ENCODE results near the gene KCNH8. TPM values are rescaled to one million over a fixed set of nuclear protein-coding genes. Genes with fewer than 3 reads are reported as not detected.
A peak's percentile ranks its signal among the peaks of the same experiment; 100 is the strongest.

The KCNH8 gene
- total RNA-seq, 2 donors from 2014 or later, result 0.75 TPM; not detected in 1

DNA sequence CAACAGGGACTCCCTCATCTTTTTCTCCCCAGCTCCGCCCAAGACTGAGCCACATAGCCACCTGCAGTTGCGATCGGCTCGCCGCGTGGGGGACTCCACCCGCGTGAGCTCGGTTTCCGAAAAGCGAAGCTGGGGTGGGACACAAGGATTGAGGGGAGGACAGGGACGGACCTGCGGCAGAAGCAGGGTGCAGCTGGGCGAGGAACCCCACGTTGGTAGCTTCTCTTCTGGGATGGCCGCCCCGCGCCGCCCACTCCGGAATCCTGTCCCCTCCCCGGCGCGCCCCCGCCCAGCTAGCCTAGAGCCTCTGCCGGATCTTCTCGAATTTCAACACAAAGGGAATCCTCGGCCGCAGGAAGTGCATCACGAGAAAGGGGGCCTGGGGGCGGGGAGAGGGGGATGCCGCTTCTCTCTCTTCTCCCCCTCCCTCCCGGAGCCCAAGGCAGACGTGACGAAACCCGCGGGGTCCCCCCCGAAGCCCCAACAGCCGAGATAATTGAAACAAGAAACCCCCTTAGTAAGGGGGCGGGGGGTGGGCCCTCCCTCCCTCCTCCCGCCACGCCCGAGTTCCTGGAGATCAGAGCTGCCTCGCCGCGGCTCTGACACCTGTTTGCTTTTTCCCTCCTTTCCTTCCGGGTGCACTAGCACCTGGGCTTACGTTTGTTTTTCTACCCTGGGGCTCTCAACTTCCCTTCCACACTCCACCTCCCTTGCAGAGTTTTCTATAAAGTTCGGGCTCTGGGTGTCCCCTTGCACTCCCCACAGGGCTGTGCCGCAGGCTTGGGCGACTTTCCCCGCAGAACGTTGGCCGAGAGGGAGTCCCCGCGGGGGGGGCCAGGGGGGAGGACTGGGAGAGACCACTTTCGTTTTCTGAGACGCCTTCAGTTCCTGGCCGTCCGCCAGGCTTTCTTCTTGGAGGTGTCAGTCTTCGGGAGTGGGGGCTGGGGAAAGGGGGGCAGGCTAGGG, 1.3 kb upstream of the KCNH8 start:
- Mint-ChIP-seq H3K4me1 (peaks cover 17% of the 10 kb centered on the region), H3K36me3 (ENCODE audit: low read depth) (no peaks in the 10 kb centered on the region), H3K4me3 (peak overlapping the region; percentile 89), H3K27me3 (peaks cover 11% of the 10 kb centered on the region), H3K27ac (no peak overlapping the region)
- ATAC-seq, result peak; percentile 78
- peak; percentile 21 to 48 (median 27) for DNase-seq
- no peaks in the 10 kb centered on the region for H3K9me3 ChIP-seq (ENCODE audit: control insufficient read depth, low read length, poor library complexity, severe bottlenecking)

DNA sequence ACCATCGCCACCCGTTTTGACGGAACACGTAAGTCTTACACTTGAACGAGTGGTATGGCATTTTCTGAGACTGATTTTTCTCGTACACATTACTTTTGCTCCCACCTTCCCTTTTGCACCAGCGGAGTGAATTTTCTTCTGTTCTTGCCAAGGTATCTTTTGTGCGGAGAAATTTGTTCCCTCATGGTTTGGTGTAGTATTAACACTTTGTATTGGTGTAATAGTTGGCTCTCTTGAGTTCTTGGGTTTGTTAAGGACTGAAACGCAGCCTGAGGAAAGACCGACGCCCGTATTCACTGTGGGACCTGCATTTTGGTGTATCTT, 420 bp downstream of the KCNH8 start:
- ATAC-seq, result no peak
- H3K4me3 Mint-ChIP-seq, result peak overlapping the region; percentile 89
- peaks cover 17% of the 10 kb centered on the region for H3K4me1 Mint-ChIP-seq
- no peaks in the 10 kb centered on the region for H3K9me3 ChIP-seq (ENCODE audit: control insufficient read depth, low read length, poor library complexity, severe bottlenecking)
- no peaks in the 10 kb centered on the region for H3K36me3 Mint-ChIP-seq (ENCODE audit: low read depth)
- DNase-seq, result no peak
- no peak overlapping the region for H3K27ac Mint-ChIP-seq
- no peaks in the 10 kb centered on the region for H3K27me3 Mint-ChIP-seq

DNA sequence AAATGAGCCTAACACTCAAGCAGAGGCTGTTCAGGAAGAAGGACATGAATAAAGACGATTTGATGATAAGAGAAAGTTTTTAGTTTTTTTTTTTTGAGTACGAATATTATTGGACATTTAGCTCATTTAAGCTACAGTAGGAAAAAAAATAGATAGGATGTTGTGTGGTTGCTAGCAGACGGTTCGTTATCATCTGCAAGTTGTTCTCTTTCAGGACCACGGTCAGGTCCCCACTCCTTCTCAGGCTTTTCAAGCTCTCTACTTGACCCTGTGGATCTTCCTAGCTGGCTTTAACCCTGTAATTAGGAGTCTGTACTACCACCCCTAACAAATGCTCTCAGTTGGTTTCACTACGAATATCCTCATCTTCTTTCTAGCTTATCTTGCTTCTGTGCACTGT, 1.1 kb downstream of the KCNH8 start:
- no peak for ATAC-seq
- Mint-ChIP-seq H3K27me3 (no peaks in the 10 kb centered on the region), H3K27ac (no peak overlapping the region), H3K4me3 (no peak overlapping the region), H3K36me3 (ENCODE audit: low read depth) (no peaks in the 10 kb centered on the region), H3K4me1 (peaks cover 17% of the 10 kb centered on the region)
- no peak for DNase-seq
- no peaks in the 10 kb centered on the region for H3K9me3 ChIP-seq (ENCODE audit: control insufficient read depth, low read length, poor library complexity, severe bottlenecking)

DNA sequence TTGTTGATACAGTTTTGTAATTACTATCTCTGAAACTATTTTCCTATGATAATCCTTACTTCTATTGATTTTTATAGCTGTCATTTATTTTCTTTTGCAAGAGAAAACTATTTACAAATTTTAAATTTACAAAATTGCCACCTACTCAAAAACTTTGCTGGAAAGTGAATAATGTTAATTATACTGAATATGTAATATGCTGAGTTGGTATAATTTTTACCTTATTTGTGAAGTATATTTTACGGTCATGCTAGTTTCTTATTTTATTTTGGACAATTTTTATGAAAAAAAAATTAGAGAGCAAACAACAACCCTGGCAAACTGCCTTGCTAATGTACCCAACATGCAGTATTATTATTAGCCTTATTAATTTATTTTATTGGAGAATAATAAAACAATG, 2.9 kb downstream of the KCNH8 start:
- DNase-seq, result no peak
- H3K27me3 Mint-ChIP-seq, result peaks cover 4% of the 10 kb centered on the region
- H3K27ac Mint-ChIP-seq, result no peak overlapping the region
- H3K9me3 ChIP-seq (ENCODE audit: control insufficient read depth, low read length, poor library complexity, severe bottlenecking), result no peaks in the 10 kb centered on the region
- no peaks in the 10 kb centered on the region for H3K36me3 Mint-ChIP-seq (ENCODE audit: low read depth)
- H3K4me3 Mint-ChIP-seq, result no peak overlapping the region
- no peak for ATAC-seq
- peaks cover 16% of the 10 kb centered on the region for H3K4me1 Mint-ChIP-seq

DNA sequence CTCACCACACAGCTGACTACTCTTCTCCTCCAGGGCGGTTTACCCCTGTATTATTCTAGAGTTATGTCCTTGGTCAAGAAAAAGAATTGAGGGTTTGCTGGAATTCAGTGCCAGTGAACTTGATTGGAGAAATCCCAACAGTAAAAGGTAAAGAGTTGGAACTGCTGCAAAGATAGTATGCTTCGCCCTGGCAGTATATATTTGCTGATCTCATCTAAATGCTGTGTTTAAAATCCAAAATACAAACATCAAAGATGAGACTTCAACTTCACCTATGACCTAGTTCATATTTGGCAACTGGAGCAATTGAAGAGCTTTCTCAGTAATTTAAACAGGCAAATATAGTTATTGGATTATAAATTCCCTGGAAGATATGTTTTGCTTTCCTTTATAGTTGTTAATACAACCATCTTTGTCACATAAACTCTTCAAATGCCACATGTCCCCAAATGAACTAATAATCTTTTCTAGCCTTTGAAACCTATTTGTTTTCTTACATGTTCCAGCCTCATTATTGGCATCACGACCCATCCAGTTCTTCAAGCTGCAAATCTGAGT, 6.5 kb downstream of the KCNH8 start:
- H3K4me3 Mint-ChIP-seq, result no peak overlapping the region
- H3K36me3 Mint-ChIP-seq (ENCODE audit: low read depth), result no peaks in the 10 kb centered on the region
- no peak overlapping the region for H3K27ac Mint-ChIP-seq
- DNase-seq (no peak), ATAC-seq (no peak)
- H3K9me3 ChIP-seq (ENCODE audit: control insufficient read depth, low read length, poor library complexity, severe bottlenecking), result no peaks in the 10 kb centered on the region
- H3K27me3 Mint-ChIP-seq, result peaks cover 5% of the 10 kb centered on the region
- no peaks in the 10 kb centered on the region for H3K4me1 Mint-ChIP-seq

DNA sequence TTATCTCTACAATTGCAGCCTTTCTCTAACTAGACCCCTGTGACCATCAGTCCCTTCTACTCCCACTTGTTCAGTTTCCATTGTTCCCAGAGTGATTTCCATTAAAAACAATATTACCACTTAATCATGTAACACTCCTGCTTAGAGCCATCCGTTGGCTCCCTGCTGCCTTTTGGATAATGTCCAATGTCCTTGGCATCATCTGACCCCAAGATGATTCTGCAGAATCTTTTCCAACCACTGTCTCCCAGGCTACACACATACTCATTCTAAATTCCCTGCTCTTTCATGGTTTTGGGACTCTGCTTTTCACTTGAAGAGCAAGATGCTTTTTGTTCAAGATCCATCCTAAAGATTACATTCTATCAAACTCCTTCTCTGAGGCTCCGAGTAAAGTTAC, 7.1 kb downstream of the KCNH8 start:
- DNase-seq (no peak), ATAC-seq (no peak)
- Mint-ChIP-seq H3K27ac (no peak overlapping the region), H3K36me3 (ENCODE audit: low read depth) (no peaks in the 10 kb centered on the region), H3K27me3 (peaks cover 5% of the 10 kb centered on the region), H3K4me3 (no peak overlapping the region), H3K4me1 (no peaks in the 10 kb centered on the region)
- no peaks in the 10 kb centered on the region for H3K9me3 ChIP-seq (ENCODE audit: control insufficient read depth, low read length, poor library complexity, severe bottlenecking)

DNA sequence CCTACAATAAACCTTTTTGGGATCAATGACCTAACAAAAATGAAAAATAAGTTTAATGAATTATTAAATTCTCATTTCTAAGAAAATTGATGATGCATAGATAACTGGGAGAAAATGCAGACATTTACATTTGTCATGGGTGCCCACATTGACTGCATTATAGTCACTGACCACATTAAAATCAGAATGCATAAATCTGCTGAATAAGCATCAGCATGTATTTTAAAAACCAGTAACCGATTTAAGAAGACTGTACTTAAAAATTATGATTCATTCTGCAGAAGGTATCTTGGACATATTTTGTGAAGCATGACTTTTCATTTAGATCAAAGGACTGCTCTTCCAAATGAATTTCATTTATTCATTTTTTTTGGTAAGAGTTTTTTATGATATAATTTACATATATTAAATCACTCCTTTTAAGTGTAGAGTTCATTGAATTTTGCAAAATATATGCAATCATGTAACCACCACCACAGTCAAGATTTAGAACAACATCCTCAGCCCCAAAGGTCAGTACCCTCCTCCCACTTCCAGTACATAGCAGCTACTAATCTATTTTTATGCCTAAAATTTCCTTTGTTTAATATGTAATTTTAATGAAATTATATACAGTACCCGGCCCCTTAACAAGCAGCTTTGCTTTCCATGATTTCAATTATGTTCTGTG, 11.8 kb downstream of the KCNH8 start:
- DNase-seq (no peak), ATAC-seq (no peak)
- H3K27me3 Mint-ChIP-seq, result peaks cover 14% of the 10 kb centered on the region
- H3K27ac Mint-ChIP-seq, result no peak overlapping the region
- H3K4me1 Mint-ChIP-seq, result no peaks in the 10 kb centered on the region
- H3K9me3 ChIP-seq (ENCODE audit: control insufficient read depth, low read length, poor library complexity, severe bottlenecking), result no peaks in the 10 kb centered on the region
- H3K36me3 Mint-ChIP-seq (ENCODE audit: low read depth), result no peaks in the 10 kb centered on the region
- H3K4me3 Mint-ChIP-seq, result no peak overlapping the region

DNA sequence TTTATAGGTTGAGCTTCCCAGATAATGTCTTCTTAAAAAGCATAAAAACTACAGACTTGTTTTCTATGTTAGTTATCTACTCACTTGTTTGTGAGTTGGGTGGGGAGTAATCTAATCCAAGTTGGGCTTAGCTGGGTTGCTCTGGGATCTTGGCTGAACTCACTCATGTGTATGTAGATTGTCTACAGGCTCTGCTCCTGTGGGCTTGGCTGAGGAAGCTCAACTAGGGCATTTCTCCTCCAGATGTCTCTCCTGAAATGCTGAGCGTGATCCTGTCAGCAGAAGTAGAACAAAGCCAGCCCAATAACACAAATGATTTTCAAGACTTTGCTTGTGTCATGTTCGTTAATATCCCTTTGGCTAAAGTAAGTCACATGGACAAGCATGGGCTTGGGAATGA, 17.3 kb downstream of the KCNH8 start:
- H3K4me1 Mint-ChIP-seq, result no peaks in the 10 kb centered on the region
- H3K27me3 Mint-ChIP-seq, result peaks cover 6% of the 10 kb centered on the region
- H3K4me3 Mint-ChIP-seq, result no peak overlapping the region
- no peaks in the 10 kb centered on the region for H3K9me3 ChIP-seq (ENCODE audit: control insufficient read depth, low read length, poor library complexity, severe bottlenecking)
- no peak overlapping the region for H3K27ac Mint-ChIP-seq
- no peak for DNase-seq
- no peaks in the 10 kb centered on the region for H3K36me3 Mint-ChIP-seq (ENCODE audit: low read depth)
- no peak for ATAC-seq

DNA sequence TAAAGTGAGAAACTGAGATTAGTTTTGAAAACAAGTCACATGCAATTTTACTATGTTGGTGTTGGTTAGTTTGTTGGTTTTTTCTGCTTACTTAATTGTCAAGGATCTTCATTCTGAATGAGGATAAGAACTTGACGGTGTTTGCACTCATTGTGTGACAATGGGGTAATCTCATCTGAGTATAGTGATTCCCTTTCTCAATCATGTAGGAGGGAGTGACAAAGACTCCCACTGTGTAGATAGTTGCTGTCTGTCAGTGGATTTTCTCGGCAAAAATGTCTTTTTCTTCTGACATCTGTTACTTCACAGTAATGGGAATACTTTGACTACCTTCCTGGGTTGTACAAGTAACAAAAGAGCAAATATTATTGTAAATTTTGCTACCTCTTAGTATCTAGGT, 23.5 kb downstream of the KCNH8 start:
- ATAC-seq, result no peak

DNA sequence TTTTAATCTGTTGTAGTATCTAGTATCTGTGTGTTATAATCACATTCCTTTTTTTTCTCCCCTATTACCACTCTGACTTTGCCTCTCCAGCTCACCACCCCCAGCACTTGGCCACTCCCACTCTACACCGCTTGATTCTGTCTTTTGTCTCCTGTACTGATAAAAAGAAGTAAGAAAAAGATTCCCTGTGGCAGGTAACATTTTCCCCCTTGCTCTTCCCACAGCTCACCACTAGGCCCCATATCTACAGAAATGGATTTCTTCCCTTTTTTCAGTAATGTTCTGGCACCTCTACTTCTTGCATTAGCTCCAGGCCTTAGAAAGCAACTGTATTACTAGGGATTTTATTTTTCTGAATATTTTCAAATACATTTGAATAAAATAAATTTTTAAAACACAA, 25.6 kb downstream of the KCNH8 start:
- Mint-ChIP-seq H3K4me1 (no peaks in the 10 kb centered on the region), H3K27me3 (peaks cover 5% of the 10 kb centered on the region), H3K27ac (no peak overlapping the region), H3K4me3 (no peak overlapping the region), H3K36me3 (ENCODE audit: low read depth) (no peaks in the 10 kb centered on the region)
- no peaks in the 10 kb centered on the region for H3K9me3 ChIP-seq (ENCODE audit: control insufficient read depth, low read length, poor library complexity, severe bottlenecking)
- DNase-seq, result no peak
- no peak for ATAC-seq

More for the DNA sequence above, 23.5 kb downstream of the KCNH8 start:
- Mint-ChIP-seq H3K4me1 (no peaks in the 10 kb centered on the region), H3K27ac (no peak overlapping the region), H3K27me3 (peaks cover 5% of the 10 kb centered on the region), H3K4me3 (no peak overlapping the region), H3K36me3 (ENCODE audit: low read depth) (no peaks in the 10 kb centered on the region)
- no peaks in the 10 kb centered on the region for H3K9me3 ChIP-seq (ENCODE audit: control insufficient read depth, low read length, poor library complexity, severe bottlenecking)
- no peak for DNase-seq

DNA sequence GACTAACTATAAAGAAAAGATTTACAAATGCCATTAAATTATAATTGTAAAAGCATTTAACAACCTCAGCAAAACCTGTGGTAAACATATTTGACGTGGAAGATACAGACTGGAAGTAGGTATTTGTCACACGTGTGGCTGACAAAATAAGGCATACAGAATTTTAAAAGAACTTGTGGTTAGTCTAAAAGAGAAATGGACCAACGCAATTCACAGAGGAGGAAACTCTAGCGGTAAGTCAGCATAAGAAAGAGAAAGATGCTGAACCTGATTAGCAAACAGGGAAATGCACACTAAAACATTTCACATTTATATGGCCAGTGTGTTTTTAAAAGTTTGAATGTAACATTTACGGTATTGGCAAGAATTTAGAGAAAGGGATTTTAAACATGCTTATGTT, 35.3 kb downstream of the KCNH8 start:
- no peaks in the 10 kb centered on the region for H3K27me3 Mint-ChIP-seq
- no peaks in the 10 kb centered on the region for H3K36me3 Mint-ChIP-seq (ENCODE audit: low read depth)
- H3K27ac Mint-ChIP-seq, result no peak overlapping the region
- no peak for DNase-seq
- H3K4me3 Mint-ChIP-seq, result no peak overlapping the region
- H3K4me1 Mint-ChIP-seq, result no peaks in the 10 kb centered on the region
- ATAC-seq, result no peak
- H3K9me3 ChIP-seq (ENCODE audit: control insufficient read depth, low read length, poor library complexity, severe bottlenecking), result no peaks in the 10 kb centered on the region

DNA sequence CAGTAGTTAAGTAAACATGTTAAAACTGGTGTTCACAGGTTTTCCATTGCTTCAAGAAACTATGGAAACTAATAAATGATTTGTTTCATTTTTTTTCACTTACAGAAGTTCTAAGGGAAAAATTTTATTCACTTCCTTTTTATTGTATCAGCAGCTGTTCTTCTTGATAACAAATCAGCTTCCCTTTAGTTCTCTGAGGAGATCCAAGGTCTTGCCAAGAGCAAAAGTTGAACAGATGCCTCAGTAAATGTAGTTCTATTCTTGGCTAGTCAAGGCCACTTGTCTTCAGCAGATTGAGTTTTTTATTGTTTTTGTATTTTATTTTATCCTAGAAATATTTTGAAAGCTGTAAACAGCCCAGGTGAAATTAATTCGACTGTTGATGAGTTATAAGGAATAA, 41.8 kb downstream of the KCNH8 start:
- no peak for ATAC-seq
- Mint-ChIP-seq H3K27me3 (no peaks in the 10 kb centered on the region), H3K27ac (no peak overlapping the region), H3K4me3 (no peak overlapping the region), H3K36me3 (ENCODE audit: low read depth) (no peaks in the 10 kb centered on the region), H3K4me1 (no peaks in the 10 kb centered on the region)
- no peaks in the 10 kb centered on the region for H3K9me3 ChIP-seq (ENCODE audit: control insufficient read depth, low read length, poor library complexity, severe bottlenecking)
- DNase-seq, result no peak

DNA sequence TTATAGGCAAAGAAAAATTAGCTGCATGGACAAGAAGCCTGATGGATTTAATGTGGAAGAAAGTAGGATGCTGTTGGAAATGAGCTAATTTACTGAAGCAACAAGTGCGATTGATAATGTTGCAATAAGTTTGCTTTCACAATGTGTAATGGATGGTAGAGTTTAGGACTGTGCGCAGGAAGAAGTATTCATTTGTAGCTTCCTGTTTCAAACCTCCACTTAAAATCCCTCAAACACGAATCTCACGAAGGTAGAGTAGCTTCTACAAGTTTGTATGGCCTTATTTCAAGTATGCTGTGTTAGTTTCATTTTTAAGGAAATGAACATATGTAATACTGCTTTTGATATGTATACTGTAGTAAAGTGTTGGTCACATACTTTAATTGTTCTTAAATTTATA, 42.3 kb downstream of the KCNH8 start:
- Mint-ChIP-seq H3K4me1 (no peaks in the 10 kb centered on the region), H3K36me3 (ENCODE audit: low read depth) (no peaks in the 10 kb centered on the region), H3K27me3 (no peaks in the 10 kb centered on the region), H3K27ac (no peak overlapping the region), H3K4me3 (no peak overlapping the region)
- DNase-seq (no peak), ATAC-seq (no peak)
- H3K9me3 ChIP-seq (ENCODE audit: control insufficient read depth, low read length, poor library complexity, severe bottlenecking), result no peaks in the 10 kb centered on the region
